Upper lobe of right lung (tissue), 1 donor: ENCODE measurements around the gene EPB41L4B. TPM values are rescaled to one million over a fixed set of nuclear protein-coding genes. Genes with fewer than 3 reads are reported as not detected.

ENCODE experiments used
- ATAC-seq: fragments of 200-7000 bp; cut with Tn5 transposase; one replicate; pipeline ENCODE4 v1.9.1; 2020; ENCODE audit warnings: mild to moderate bottlenecking, moderate library complexity
- DNase-seq: peaks from one replicate; pipeline ENCODE4 v3.0.0-alpha.2; 2020
- H3K27ac ChIP-seq: fragments of 200-600 bp; one replicate; pipeline ENCODE4 v1.8.0; 2022
- H3K27me3 ChIP-seq: fragments of 200-600 bp; one replicate; pipeline ENCODE4 v1.8.0; 2022; ENCODE audit warnings: mild to moderate bottlenecking
- H3K36me3 ChIP-seq: fragments of 200-600 bp; one replicate; pipeline ENCODE4 v1.8.0; 2022
- H3K4me1 ChIP-seq: fragments of 200-600 bp; one replicate; pipeline ENCODE4 v1.8.0; 2022
- H3K4me3 ChIP-seq: fragments of 200-600 bp; one replicate; pipeline ENCODE4 v1.8.0; 2022; ENCODE audit warnings: mild to moderate bottlenecking
- H3K9me3 ChIP-seq: fragments of 200-600 bp; one replicate; pipeline ENCODE4 v1.8.0; 2022
- CTCF ChIP-seq: fragments of 200-600 bp; IDR thresholded peaks from one replicate; pipeline ENCODE4 v1.8.0; 2022; ENCODE audit warnings: antibody characterized with exemption
- intact Hi-C: fragments of 100-400 bp; cut with DNase I; formaldehyde crosslinking; loops from one replicate; pipeline ENCODE4 v1.11.0; 2022
- total RNA-seq: library from RNA; stranded (reverse); fragmentation: NEBNext Ultra II Directional; extraction: Animal tissue kit (Norgen Biotek cat#: 25700); gene quantifications from one replicate; pipeline ENCODE4 v1.2.1, GENCODE V29; 2021
- donor health status: DM: no; HTN: yes; CAD: no; lungs with severe emphysema.

The EPB41L4B gene
- total RNA-seq, 1 donor from 2014 or later = 10.1 TPM

GRCh38 chr9:109315480-109316206, 5.2 kb downstream of the EPB41L4B start:
- no peak overlapping the region for H3K4me3 ChIP-seq
- no peak for ATAC-seq
- no peaks in the 10 kb centered on the region for H3K9me3 ChIP-seq
- no peaks in the 10 kb centered on the region for H3K36me3 ChIP-seq
- no peak for DNase-seq
- H3K27ac ChIP-seq = no peak overlapping the region
- TF ChIP-seq CTCF = no peak
- peaks cover 4% of the 10 kb centered on the region for H3K4me1 ChIP-seq
- H3K27me3 ChIP-seq = peaks cover 16% of the 10 kb centered on the region
- intact Hi-C loops = no loop called here

- TF ChIP-seq CTCF = no peak
- Histone ChIP-seq H3K27ac (no peak overlapping the region), H3K27me3 (peaks cover 7% of the 10 kb centered on the region), H3K36me3 (no peaks in the 10 kb centered on the region), H3K4me1 (peaks cover 9% of the 10 kb centered on the region), H3K9me3 (no peaks in the 10 kb centered on the region), H3K4me3 (no peak overlapping the region)
- peak; percentile 31 for ATAC-seq
- peak; percentile 65 for DNase-seq
- intact Hi-C loops = no loop called here
These were observed 6.8 kb downstream of the EPB41L4B start for GRCh38 chr9:109314011-109314531.

GRCh38 chr9:109313351-109313750, 7.5 kb downstream of the EPB41L4B start:
- Histone ChIP-seq H3K4me1 (peaks cover 6% of the 10 kb centered on the region), H3K27ac (no peak overlapping the region), H3K27me3 (peaks cover 2% of the 10 kb centered on the region), H3K36me3 (no peaks in the 10 kb centered on the region), H3K9me3 (no peaks in the 10 kb centered on the region), H3K4me3 (no peak overlapping the region)
- intact Hi-C loops = no loop called here
- ATAC-seq (no peak), DNase-seq (no peak)
- TF ChIP-seq CTCF = no peak

- Histone ChIP-seq H3K27me3 (no peaks in the 10 kb centered on the region), H3K4me3 (no peak overlapping the region), H3K4me1 (peaks cover 6% of the 10 kb centered on the region), H3K27ac (no peak overlapping the region), H3K36me3 (no peaks in the 10 kb centered on the region), H3K9me3 (no peaks in the 10 kb centered on the region)
- TF ChIP-seq CTCF = no peak
- ATAC-seq = no peak
- intact Hi-C loops = no loop called here
- no peak for DNase-seq
These were observed 8.1 kb downstream of the EPB41L4B start for GRCh38 chr9:109312783-109313182.

- Histone ChIP-seq H3K4me3 (no peak overlapping the region), H3K27me3 (no peaks in the 10 kb centered on the region), H3K27ac (no peak overlapping the region), H3K9me3 (no peaks in the 10 kb centered on the region), H3K36me3 (no peaks in the 10 kb centered on the region), H3K4me1 (peaks cover 6% of the 10 kb centered on the region)
- TF ChIP-seq CTCF = no peak
- intact Hi-C loops = no loop called here
- ATAC-seq (no peak), DNase-seq (no peak)
These were observed 9.1 kb downstream of the EPB41L4B start for GRCh38 chr9:109311731-109312130.
